ENCODE data around the gene WIPF3. TPM values are rescaled to one million over a fixed set of nuclear protein-coding genes. Genes with fewer than 3 reads are reported as not detected.

Gene WIPF3
- total RNA-seq, 1 donor, result under 0.01 TPM

GRCh38 chr7:29833929-29834328, 27.6 kb downstream of the WIPF3 start:
- no peak overlapping the region for H3K4me3 ChIP-seq (ENCODE audit: low read depth, low read length)
- DNase-seq (ENCODE audit: low read depth), result no peak
- TF ChIP-seq, protein P1, sequence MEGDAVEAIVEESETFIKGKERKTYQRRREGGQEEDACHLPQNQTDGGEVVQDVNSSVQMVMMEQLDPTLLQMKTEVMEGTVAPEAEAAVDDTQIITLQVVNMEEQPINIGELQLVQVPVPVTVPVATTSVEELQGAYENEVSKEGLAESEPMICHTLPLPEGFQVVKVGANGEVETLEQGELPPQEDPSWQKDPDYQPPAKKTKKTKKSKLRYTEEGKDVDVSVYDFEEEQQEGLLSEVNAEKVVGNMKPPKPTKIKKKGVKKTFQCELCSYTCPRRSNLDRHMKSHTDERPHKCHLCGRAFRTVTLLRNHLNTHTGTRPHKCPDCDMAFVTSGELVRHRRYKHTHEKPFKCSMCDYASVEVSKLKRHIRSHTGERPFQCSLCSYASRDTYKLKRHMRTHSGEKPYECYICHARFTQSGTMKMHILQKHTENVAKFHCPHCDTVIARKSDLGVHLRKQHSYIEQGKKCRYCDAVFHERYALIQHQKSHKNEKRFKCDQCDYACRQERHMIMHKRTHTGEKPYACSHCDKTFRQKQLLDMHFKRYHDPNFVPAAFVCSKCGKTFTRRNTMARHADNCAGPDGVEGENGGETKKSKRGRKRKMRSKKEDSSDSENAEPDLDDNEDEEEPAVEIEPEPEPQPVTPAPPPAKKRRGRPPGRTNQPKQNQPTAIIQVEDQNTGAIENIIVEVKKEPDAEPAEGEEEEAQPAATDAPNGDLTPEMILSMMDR (IDR thresholded peaks at IDR 0.05; ENCODE audit: insufficient read depth, low read depth, low read length), result no peak

DNA sequence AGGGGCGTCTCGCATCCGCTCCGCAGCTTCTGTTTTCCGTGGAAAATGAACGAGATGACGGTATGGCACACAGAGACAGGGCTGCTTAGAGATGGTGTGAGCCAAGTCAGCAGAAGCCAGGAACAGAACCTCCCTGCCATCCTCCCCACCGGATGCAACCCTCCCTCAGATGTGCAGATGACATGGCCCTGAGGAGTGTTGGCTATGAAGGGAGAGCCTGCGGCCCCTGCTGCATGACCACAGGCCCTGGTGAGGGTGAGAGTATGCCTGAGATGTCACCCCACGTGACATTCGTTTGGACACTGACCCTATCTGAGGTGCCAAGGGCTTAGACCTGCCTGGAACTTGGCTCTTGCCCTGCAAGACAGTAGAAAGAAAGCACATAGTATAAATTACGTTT, 29.4 kb downstream of the WIPF3 start:
- no peak for DNase-seq (ENCODE audit: low read depth)
- H3K4me3 ChIP-seq (ENCODE audit: low read depth, low read length), result no peak overlapping the region
- TF ChIP-seq, protein P1 (IDR thresholded peaks at IDR 0.05; ENCODE audit: insufficient read depth, low read depth, low read length), result no peak

DNA sequence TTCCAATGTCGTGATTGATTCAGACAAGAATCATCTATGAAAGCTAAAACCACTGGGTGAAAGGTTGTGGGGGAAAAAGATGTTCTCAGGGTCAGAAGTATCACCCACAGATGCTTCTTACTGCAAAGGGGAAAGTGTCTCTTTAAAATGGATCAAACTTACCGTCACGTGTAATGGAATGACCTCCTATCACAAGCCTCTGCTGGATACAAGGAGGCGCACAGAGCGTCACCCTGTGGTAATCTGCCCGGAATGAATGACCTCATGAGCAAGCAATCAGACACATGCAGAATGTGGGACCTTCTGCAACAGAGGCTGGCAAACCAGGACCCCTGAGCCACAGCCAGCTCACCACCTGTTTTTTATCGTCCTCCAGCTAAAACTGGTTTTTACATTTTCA, 33.0 kb downstream of the WIPF3 start:
- peak; percentile 48 for DNase-seq (ENCODE audit: low read depth)
- H3K4me3 ChIP-seq (ENCODE audit: low read depth, low read length), result no peak overlapping the region

DNA sequence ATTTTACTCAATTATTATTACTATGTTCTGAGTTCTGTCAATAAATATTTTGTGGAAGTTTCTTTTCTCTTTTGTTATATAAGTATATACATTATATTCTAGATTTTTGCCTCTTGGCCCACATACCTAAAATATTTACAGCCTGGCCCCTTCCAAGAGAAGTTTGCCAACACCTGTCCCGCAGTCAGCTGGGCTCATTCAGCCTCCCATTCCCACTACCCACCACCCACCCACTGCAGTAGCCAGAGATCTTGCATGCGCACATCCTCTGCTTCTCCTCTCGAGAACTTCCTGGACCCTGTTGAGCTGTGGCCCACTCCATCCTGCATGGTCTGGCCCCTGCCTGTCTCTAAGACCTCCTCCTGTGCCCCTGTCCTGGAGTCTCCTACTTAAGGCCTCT, 33.6 kb downstream of the WIPF3 start:
- TF ChIP-seq, protein P1 (IDR thresholded peaks at IDR 0.05; ENCODE audit: insufficient read depth, low read depth, low read length), result no peak
- no peak for DNase-seq (ENCODE audit: low read depth)
- no peak overlapping the region for H3K4me3 ChIP-seq (ENCODE audit: low read depth, low read length)

More for the DNA sequence above, 33.0 kb downstream of the WIPF3 start:
- TF ChIP-seq, protein P1 (IDR thresholded peaks at IDR 0.05; ENCODE audit: insufficient read depth, low read depth, low read length), result no peak

GRCh38 chr7:29840701-29841100, 34.4 kb downstream of the WIPF3 start:
- no peak overlapping the region for H3K4me3 ChIP-seq (ENCODE audit: low read depth, low read length)
- TF ChIP-seq, protein P1 (IDR thresholded peaks at IDR 0.05; ENCODE audit: insufficient read depth, low read depth, low read length), result no peak
- no peak for DNase-seq (ENCODE audit: low read depth)

- TF ChIP-seq, protein P1 (IDR thresholded peaks at IDR 0.05; ENCODE audit: insufficient read depth, low read depth, low read length), result no peak
- no peak for DNase-seq (ENCODE audit: low read depth)
- no peak overlapping the region for H3K4me3 ChIP-seq (ENCODE audit: low read depth, low read length)
These were observed 35.8 kb downstream of the WIPF3 start for GRCh38 chr7:29841926-29842701.

DNA sequence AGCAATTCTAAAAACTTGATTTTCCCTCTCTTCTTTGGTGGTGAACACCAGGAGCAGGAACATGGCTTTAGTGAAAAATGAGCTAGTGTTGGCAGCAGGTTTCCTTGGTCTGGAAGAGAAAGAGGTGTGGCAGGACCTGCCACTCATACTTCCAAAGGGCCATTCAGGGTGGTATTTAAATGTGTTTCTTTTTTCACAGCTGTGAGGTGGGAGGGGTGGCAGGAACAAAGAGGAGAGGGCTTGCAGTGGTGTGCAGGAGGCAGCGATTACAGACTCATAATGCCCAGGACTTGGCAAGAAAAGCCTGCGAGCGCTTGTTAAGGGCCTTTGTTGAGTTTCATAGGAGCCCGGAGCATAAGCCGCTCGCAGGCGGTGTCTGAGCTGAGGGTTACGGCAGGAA, 36.8 kb downstream of the WIPF3 start:
- TF ChIP-seq, protein P1 (IDR thresholded peaks at IDR 0.05; ENCODE audit: insufficient read depth, low read depth, low read length), result no peak
- H3K4me3 ChIP-seq (ENCODE audit: low read depth, low read length), result no peak overlapping the region
- DNase-seq (ENCODE audit: low read depth), result no peak
